HG02678 (cell line): Measurements from ENCODE around the gene ITSN1.
"Not testable (repeated sequence)": the region's sequence is repeated elsewhere in the genome, so short reads cannot be mapped to it uniquely, and the experiment has no call there.

Source experiments
- ATAC-seq: cut with Tn5 transposase; IDR thresholded peaks from one replicate; pipeline ENCODE4 v1.9.1; 2021; ENCODE audit warnings: mild to moderate bottlenecking, moderate library complexity; ENCODE audit not compliant: unreplicated experiment

ITSN1 gene

DNA sequence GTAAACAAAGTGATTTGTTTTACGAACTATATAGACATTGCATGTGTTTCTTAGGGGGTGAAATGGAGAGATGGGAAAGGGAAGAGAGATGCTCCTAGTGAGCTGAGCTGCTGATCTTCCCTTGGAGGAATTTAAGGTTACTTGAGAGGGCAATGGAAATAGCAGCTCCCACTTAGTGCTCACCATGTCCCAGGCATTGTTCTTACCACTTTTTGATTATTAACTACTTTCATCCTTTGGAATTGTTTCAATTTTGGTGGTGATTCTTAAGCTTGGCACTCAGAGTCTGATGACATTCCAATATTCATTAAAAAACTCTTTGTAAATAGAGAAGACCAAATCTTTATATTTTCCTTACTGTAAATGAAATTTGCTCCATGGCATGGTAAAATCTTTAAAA is 124.9 kb downstream of the ITSN1 start:
- no peak for ATAC-seq

DNA sequence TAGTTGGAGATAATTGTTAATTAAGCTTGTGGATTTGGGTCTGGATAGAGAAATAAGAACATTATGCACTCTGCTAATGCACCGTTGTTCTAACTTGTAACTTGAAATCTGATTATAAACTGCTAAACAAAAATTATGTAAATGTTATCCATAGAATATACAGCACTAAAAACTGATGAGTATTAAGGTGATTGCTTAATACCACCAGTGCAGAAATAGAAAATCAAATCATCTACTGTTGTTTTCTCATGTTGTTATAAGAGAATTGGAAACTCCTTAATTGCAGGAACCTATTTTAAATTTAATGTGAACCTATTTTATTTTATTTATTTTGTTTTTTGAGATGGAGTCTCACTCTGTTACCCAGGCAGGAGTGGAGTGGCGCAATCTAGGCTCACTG is 125.7 kb downstream of the ITSN1 start:
- ATAC-seq = no peak

GRCh38 chr21:33769057-33769456 is 126.8 kb downstream of the ITSN1 start:
- no peak for ATAC-seq

DNA sequence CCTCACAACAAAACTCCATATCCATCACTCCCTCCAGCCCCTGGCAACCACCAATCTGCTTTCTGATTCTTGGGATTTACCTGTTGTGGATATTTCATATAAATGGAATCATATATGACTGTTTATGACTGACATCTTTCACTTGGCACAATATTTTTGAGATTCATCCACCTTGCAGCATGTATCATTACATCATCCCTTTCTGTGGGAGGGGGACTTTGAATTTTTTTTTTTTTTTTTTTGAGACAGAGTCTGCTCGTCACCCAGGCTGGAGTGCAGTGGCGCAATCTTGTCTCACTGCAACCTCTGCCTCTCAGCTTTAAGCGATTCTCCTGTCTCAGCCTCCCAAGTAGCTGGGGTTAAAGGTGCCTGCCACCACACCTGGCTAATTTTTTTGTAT is 128.2 kb downstream of the ITSN1 start:
- no peak for ATAC-seq

DNA sequence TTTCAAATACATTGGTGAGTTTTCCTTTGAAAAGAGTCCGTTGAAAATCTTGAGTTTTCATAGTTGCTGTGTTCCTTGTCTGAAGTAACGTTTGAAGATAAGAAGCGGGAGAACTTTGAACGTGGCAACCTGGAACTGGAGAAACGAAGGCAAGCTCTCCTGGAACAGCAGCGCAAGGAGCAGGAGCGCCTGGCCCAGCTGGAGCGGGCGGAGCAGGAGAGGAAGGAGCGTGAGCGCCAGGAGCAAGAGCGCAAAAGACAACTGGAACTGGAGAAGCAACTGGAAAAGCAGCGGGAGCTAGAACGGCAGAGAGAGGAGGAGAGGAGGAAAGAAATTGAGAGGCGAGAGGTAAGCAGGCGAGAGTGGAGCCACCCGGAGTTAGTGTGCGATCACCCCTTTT is 129.7 kb downstream of the ITSN1 start:
- no peak for ATAC-seq

GRCh38 chr21:33774551-33774950 is 132.2 kb downstream of the ITSN1 start:
- no peak for ATAC-seq

- no peak for ATAC-seq
Observed at GRCh38 chr21:33775100-33775828, 133.0 kb downstream of the ITSN1 start.

DNA sequence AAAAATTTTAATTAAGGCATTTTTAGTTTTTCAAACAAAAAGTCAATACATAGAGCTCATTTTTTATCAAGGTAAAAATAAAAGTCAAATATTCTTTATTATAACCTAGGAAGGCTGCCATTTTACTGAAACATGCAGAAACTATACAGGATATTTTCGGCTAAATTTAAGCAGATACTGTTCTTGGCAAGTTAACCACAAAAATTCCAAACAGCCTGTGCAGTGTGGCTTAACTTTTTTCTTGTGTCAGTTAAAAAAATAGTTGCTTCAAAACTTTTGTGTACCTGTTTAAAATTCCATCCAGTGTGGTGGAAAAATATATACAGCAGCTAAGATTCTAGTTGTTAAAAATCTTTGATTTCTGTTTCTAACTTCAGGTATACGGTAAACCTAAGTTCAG is 138.3 kb downstream of the ITSN1 start:
- ATAC-seq = no peak

GRCh38 chr21:33781121-33781520 is 138.8 kb downstream of the ITSN1 start:
- ATAC-seq = no peak

GRCh38 chr21:33783187-33783979 is 141.1 kb downstream of the ITSN1 start:
- no peak for ATAC-seq

DNA sequence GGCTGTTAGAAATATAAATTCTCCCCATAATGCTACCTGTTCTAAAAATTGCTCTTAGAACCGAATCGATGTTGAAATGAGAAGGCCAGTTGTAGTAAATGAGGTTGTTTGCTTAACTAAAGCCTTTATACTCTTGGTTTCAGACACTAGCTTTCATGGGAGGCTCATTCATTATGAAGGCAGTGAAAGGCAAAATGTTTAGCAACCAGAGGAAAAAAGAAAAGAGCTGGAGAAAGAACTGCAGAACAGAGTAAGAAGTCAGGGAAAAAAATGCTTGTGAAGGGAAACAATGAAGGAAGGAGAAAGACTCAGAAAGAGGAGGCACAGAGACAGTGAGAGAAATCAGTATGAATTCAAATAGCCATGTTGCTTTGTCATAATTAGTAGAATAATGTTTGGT is 145.1 kb downstream of the ITSN1 start:
- no peak for ATAC-seq

GRCh38 chr21:33788438-33788837 is 146.1 kb downstream of the ITSN1 start:
- ATAC-seq = not testable (repeated sequence)

DNA sequence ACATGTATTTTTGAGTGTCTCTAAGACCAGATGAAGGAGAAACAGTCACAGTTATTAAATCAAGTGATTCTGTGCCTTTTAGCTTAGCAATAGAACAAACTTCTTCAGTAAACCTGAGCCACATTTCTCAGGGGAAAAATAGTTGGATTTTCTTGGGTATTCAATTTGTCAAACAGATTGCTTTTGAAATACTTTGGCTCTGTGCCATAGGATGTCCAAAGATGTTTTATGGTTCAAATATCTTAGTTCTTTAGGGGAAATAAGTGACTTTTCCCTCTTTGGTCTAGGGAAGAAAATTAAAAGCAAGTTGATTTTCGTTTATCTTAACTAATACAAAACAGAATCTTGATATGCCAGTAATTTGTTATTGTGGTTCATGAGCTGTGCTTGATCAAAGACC is 147.4 kb downstream of the ITSN1 start:
- no peak for ATAC-seq

- no peak for ATAC-seq
Observed at GRCh38 chr21:33791073-33791472, 148.8 kb downstream of the ITSN1 start.

DNA sequence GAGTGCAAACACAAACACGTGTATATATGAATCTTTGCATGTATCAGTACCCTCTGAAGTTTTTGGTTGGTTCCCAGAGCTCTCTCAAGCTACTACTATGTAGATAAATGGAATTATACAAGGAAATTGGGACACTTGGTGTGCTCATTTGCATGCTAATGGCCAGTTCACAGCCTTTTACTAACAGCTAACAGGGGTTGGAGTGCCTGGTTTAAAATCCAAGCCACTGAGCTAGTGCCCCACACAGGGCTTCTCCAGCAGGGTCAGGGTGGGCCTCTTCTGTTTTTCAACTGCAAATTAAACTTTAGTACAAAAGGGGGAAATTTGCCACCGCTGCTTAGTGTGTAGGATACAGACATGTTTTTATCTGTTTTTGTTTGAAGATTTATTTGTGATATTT is 152.3 kb downstream of the ITSN1 start:
- no peak for ATAC-seq

DNA sequence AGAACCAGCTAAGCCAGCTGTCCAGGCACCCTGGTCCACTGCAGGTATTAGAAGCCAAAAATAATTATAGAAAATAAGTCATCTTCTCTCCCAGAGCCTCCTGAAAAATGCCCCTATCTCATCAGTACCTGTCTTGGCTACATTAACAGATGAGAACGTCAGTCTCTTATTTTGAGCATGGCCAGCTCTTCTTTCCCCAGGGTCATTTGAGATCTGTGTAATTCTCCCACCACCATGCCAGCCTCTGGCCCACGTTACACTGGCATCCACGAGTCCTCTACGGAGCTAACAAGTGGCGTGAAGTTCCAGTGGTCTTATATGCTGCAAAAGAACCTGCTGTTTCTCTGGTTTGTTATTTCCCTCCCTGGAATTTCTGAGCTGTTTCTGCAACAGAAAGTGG is 155.3 kb downstream of the ITSN1 start:
- no peak for ATAC-seq

DNA sequence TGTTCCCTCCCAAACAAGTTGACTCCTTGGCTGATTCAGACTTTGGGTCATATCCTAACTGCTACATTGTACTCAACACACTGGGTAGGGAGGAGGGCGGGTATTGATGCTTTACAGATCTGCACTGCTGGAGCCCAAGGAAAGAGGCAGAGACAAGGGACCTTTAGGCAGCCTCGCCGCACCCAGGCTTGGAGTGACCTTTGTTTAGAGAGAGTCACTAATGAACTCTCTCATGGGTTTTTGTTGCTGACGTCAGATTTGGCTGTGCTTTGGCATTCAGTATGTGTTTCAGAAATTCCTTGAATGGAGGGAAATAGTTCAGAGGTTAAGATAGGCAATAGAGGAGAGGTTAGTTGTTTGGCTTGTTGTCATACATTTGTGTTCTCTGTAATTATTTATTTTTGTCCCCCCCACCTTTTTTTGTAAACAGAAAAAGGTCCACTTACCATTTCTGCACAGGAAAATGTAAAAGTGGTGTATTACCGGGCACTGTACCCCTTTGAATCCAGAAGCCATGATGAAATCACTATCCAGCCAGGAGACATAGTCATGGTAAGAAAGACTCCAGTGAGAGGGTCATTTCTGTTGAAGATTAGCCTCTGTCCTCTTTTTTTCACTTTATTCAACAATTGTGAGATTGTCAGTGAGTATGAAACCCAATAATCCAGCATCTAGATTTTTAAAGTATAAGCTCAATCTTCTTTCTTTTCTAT is 157.2 kb downstream of the ITSN1 start:
- no peak for ATAC-seq

GRCh38 chr21:33800753-33801423 is 158.6 kb downstream of the ITSN1 start:
- no peak for ATAC-seq

DNA sequence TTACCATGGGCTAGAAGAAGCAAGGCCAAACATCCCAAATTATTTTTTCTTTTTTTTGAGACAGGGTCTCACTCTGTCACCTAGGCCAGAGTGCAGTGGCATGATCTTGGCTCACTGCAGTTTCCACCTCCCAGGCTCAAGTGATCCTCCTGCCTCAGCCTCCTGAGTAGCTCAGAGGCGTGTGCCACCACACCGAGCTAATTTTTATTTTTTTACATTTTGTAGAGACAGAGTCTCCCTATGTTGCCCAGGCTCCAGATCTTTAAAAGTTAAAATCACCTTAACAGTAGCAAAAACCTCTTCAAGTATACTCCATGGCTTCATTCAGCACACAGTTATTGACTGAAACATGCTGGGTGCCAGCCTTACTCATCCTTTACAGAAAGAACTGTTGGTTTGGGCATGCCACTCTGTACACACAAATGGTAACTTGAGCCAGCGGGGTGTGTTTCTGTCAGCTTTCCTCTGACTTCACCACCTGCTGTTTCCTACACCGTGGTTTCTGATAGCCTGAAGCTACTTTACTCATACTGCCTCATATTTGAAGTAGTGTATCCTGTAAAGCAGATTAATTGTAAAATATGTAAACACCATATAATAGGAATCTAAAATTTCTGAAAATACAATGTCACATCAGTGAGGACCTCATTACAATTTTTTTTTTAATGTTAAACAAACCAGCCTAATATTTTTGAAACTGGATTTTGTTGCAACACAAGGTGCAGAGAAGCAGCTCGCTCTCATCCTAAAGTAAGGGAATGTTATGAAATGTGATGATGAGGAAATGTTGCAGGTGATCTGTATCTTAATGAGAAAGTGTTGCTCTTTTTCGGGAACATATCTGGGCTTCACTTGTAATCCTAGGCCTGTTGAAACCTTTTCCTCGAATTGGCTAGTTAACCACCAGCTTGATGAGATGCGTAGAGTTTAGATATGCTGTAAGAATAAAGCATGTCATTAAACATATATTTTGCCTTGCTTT is 159.4 kb downstream of the ITSN1 start:
- no peak for ATAC-seq

- ATAC-seq = no peak
Observed at GRCh38 chr21:33802481-33802880, 160.2 kb downstream of the ITSN1 start.
